ENCODE data around the gene PRIMA1. TPM values are rescaled to one million over a fixed set of nuclear protein-coding genes. Genes with fewer than 3 reads are reported as not detected.

The PRIMA1 gene
- total RNA-seq, 1 experiment from 2014 or later = 0.26 TPM

DNA sequence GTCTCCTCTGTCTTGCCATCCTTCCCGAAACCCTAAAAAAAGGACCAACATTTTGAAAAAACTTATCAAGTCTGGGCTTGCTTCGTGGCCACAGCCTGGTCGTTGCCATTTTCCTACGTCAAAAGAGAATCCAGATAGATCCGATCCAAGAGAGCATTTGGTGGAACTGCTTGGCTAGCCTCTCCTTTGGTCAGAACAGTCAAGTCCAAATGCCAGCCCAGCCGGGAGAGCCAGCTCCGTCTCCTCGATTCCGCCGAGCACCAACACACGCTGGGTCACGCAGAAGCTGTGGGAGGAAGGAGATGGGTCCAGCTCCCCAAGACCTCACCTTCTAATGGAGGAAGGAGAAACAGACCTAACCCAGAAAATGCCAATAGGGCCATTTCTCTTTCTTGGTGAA, 9.3 kb upstream of the PRIMA1 start:
- Histone ChIP-seq H3K27me3 (ENCODE audit: control insufficient read depth, insufficient read depth, low read length) (0 out of 2 replicates have a peak, but pooled peaks cover 4% of the 10 kb centered on the region), H3K9me3 (ENCODE audit: control insufficient read depth, insufficient read depth, low read depth, low read length) (no peaks in the 10 kb centered on the region), H3K4me3 (ENCODE audit: low read depth in 2 of 2, low read length in 2 of 2) (no peak overlapping the region), H3K36me3 (ENCODE audit: control insufficient read depth, insufficient read depth, low read length) (no peaks in the 10 kb centered on the region), H3K27ac (ENCODE audit: low read length) (no peak overlapping the region), H3K4me1 (ENCODE audit: control insufficient read depth, insufficient read depth, low read length) (no peaks in the 10 kb centered on the region)
- POLR2A ChIA-PET = no interaction called here
- CTCF ChIA-PET = no interaction called here
- intact Hi-C loops (cut with micrococcal nuclease; ENCODE audit: unreplicated experiment) (no loop called here), in situ Hi-C loops (cut with HindIII; ENCODE audit: low pct_unique_long_range_greater_than_20kb, low sequenced_read_pairs) (no loop called here)
- no peak for ATAC-seq
- TF ChIP-seq SIN3A (IDR thresholded peaks at IDR 0.05; ENCODE audit: borderline replicate concordance, insufficient read depth, low read depth, low read length) (no peak), TCF7L2 (IDR thresholded peaks at IDR 0.05; ENCODE audit: low read depth, low read length) (no peak), POLR2AphosphoS5 (IDR thresholded peaks at IDR 0.05; ENCODE audit: low read depth, low read length) (no peak)
- TF ChIP-seq, protein P1, sequence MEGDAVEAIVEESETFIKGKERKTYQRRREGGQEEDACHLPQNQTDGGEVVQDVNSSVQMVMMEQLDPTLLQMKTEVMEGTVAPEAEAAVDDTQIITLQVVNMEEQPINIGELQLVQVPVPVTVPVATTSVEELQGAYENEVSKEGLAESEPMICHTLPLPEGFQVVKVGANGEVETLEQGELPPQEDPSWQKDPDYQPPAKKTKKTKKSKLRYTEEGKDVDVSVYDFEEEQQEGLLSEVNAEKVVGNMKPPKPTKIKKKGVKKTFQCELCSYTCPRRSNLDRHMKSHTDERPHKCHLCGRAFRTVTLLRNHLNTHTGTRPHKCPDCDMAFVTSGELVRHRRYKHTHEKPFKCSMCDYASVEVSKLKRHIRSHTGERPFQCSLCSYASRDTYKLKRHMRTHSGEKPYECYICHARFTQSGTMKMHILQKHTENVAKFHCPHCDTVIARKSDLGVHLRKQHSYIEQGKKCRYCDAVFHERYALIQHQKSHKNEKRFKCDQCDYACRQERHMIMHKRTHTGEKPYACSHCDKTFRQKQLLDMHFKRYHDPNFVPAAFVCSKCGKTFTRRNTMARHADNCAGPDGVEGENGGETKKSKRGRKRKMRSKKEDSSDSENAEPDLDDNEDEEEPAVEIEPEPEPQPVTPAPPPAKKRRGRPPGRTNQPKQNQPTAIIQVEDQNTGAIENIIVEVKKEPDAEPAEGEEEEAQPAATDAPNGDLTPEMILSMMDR (IDR thresholded peaks at IDR 0.05) = no peak
- TF ChIP-seq, protein P2, sequence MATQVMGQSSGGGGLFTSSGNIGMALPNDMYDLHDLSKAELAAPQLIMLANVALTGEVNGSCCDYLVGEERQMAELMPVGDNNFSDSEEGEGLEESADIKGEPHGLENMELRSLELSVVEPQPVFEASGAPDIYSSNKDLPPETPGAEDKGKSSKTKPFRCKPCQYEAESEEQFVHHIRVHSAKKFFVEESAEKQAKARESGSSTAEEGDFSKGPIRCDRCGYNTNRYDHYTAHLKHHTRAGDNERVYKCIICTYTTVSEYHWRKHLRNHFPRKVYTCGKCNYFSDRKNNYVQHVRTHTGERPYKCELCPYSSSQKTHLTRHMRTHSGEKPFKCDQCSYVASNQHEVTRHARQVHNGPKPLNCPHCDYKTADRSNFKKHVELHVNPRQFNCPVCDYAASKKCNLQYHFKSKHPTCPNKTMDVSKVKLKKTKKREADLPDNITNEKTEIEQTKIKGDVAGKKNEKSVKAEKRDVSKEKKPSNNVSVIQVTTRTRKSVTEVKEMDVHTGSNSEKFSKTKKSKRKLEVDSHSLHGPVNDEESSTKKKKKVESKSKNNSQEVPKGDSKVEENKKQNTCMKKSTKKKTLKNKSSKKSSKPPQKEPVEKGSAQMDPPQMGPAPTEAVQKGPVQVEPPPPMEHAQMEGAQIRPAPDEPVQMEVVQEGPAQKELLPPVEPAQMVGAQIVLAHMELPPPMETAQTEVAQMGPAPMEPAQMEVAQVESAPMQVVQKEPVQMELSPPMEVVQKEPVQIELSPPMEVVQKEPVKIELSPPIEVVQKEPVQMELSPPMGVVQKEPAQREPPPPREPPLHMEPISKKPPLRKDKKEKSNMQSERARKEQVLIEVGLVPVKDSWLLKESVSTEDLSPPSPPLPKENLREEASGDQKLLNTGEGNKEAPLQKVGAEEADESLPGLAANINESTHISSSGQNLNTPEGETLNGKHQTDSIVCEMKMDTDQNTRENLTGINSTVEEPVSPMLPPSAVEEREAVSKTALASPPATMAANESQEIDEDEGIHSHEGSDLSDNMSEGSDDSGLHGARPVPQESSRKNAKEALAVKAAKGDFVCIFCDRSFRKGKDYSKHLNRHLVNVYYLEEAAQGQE (IDR thresholded peaks at IDR 0.05; ENCODE audit: insufficient read depth in 1 of 2, low read depth in 2 of 2, low read length in 1 of 2) = no peak
- BruUV-seq (replicated peaks) = no TSS peak
- no peak for DNase-seq (ENCODE audit: low read depth, low spot score)

DNA sequence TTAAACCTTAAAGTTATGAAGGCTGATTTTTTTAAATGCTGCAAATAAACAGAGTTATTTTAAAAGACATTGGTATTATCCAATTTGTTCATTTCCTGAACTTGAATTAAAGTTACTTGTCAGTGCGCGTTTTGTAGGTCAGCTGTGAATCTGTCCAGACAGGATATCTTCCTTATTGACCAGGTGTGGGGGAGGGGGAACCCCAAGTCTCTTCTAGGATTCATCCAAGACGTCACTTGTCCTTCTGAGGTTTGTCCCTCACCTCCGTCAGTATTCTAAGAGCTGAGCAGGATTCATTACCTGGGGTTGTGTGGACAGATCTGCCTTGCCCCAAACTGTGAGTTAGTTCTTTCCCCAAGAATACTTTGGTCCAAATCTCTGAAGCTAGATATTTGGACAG, 8.8 kb upstream of the PRIMA1 start:
- TF ChIP-seq, protein P2 (IDR thresholded peaks at IDR 0.05; ENCODE audit: insufficient read depth in 1 of 2, low read depth in 2 of 2, low read length in 1 of 2) = no peak
- no peak for TF ChIP-seq POLR2AphosphoS5 (IDR thresholded peaks at IDR 0.05; ENCODE audit: low read depth, low read length)
- TF ChIP-seq SIN3A (IDR thresholded peaks at IDR 0.05; ENCODE audit: borderline replicate concordance, insufficient read depth, low read depth, low read length) = no peak
- TF ChIP-seq, protein P1 (IDR thresholded peaks at IDR 0.05) = no peak
- no peak for TF ChIP-seq TCF7L2 (IDR thresholded peaks at IDR 0.05; ENCODE audit: low read depth, low read length)
- CTCF ChIA-PET = no interaction called here
- no TSS peak for BruUV-seq (replicated peaks)
- DNase-seq (ENCODE audit: low read depth, low spot score) = no peak
- POLR2A ChIA-PET = no interaction called here
- H3K9me3 ChIP-seq (ENCODE audit: control insufficient read depth, insufficient read depth, low read depth, low read length) = no peaks in the 10 kb centered on the region
- no peaks in the 10 kb centered on the region for H3K4me1 ChIP-seq (ENCODE audit: control insufficient read depth, insufficient read depth, low read length)
- no peak overlapping the region for H3K27ac ChIP-seq (ENCODE audit: low read length)
- H3K36me3 ChIP-seq (ENCODE audit: control insufficient read depth, insufficient read depth, low read length) = no peaks in the 10 kb centered on the region
- in situ Hi-C loops (cut with HindIII; ENCODE audit: low pct_unique_long_range_greater_than_20kb, low sequenced_read_pairs) (no loop called here), intact Hi-C loops (cut with micrococcal nuclease; ENCODE audit: unreplicated experiment) (no loop called here)
- no peak overlapping the region for H3K4me3 ChIP-seq (ENCODE audit: low read depth in 2 of 2, low read length in 2 of 2)
- no peak for ATAC-seq
- 0 out of 2 replicates have a peak, but pooled peaks cover 4% of the 10 kb centered on the region for H3K27me3 ChIP-seq (ENCODE audit: control insufficient read depth, insufficient read depth, low read length)

Data from Panc1 (cell line).